Gastroesophageal sphincter (tissue), 4 donors: ENCODE measurements around the gene CTNND2. TPM values are rescaled to one million over a fixed set of nuclear protein-coding genes. Genes with fewer than 3 reads are reported as not detected.

Source experiments
- ATAC-seq: fragments of 150-250 bp; one replicate; pipeline ENCODE4 v1.9.1; 2016; ENCODE audit warnings: mild to moderate bottlenecking, moderate library complexity
- H3K27ac ChIP-seq, 4 donors: fragments of 200-600 bp; sonication (generic) in 3 of 4; 1 replicate in 3 of 4; 2 replicates in 1 of 4; pipeline ENCODE4 v1.5.1; 2016 to 2019
- H3K27me3 ChIP-seq: fragments of 200-600 bp; sonication (generic); one replicate; pipeline ENCODE4 v1.5.1; 2019
- H3K36me3 ChIP-seq, 2 donors: fragments of 200-600 bp; sonication (generic); one replicate each; pipeline ENCODE4 v1.5.1; 2019; ENCODE audit warnings: control low read depth in 1 of 2
- H3K4me1 ChIP-seq, 3 donors: fragments of 200-600 bp; sonication (generic); 1 replicate in 2 of 3; 2 replicates in 1 of 3; pipeline ENCODE4 v1.5.1; 2016 to 2019; ENCODE audit warnings: control low read depth in 2 of 3
- H3K4me3 ChIP-seq, 2 donors: fragments of 200-600 bp; sonication (generic); one replicate each; pipeline ENCODE4 v1.5.1; 2019; ENCODE audit warnings: mild to moderate bottlenecking in 1 of 2, moderate library complexity in 1 of 2
- H3K9me3 ChIP-seq, 3 donors: fragments of 200-600 bp; sonication (generic); one replicate each; pipeline ENCODE4 v1.5.1; 2017 to 2019; ENCODE audit warnings: control low read depth in 2 of 3
- CTCF ChIP-seq, 4 experiments: fragments of 200-600 bp in 2 of 4; fragments of 450-650 bp in 2 of 4; sonication (generic) in 1 of 4; IDR thresholded peaks; one replicate each; pipeline ENCODE4 v1.5.1; 2017 to 2019; ENCODE audit warnings: antibody characterized with exemption in 4 of 4, mild to moderate bottlenecking in 2 of 4, moderate library complexity in 2 of 4
- EP300 ChIP-seq: sonication (generic); formaldehyde crosslinking; IDR thresholded peaks from one replicate; pipeline ENCODE4 v1.6.1; 2017; ENCODE audit warnings: antibody characterized with exemption, mild to moderate bottlenecking
- POLR2A ChIP-seq, 2 donors: fragments of 450-650 bp; IDR thresholded peaks; one replicate each; pipeline ENCODE4 v1.6.1; 2017; ENCODE audit warnings: antibody characterized with exemption in 2 of 2, mild to moderate bottlenecking in 2 of 2, moderate library complexity in 1 of 2
- POLR2AphosphoS5 ChIP-seq: sonication (generic); formaldehyde crosslinking; IDR thresholded peaks from one replicate; pipeline ENCODE4 v1.6.1; 2017; ENCODE audit warnings: antibody characterized with exemption
- WGBS, 2 donors: methylation state at CpG; one replicate each; pipeline ENCODE4 v1.1.5; 2018; ENCODE audit warnings: low coverage in 1 of 2; 5-methylcytosine and 5-hydroxymethylcytosine counted together
- total RNA-seq, 4 donors: library from RNA; depleted of rRNA; stranded (reverse); fragments of >200 nt; gene quantifications; one replicate each; pipeline ENCODE4 v1.1.0, GENCODE V29; 2016

The CTNND2 gene
- total RNA-seq, 4 donors from 2014 or later: 0.40 to 3.1 (median 1.9) TPM

- WGBS, 2 donors: no CpG with 5 or more reads among the region's 1 CpG
- no peaks in the 10 kb centered on the region for H3K36me3 ChIP-seq
- peaks cover 0 to 15% (median 0%) of the 10 kb centered on the region in 3 donors for H3K9me3 ChIP-seq
- H3K27ac ChIP-seq: no peak overlapping the region
- TF ChIP-seq POLR2A (IDR thresholded peaks at IDR 0.05): no peak
- no peak for TF ChIP-seq CTCF (IDR thresholded peaks at IDR 0.05)
- TF ChIP-seq POLR2AphosphoS5: no peak
- TF ChIP-seq EP300: no peak
- H3K27me3 ChIP-seq: no peaks in the 10 kb centered on the region
- H3K4me3 ChIP-seq: no peak overlapping the region
- no peak for ATAC-seq
- H3K4me1 ChIP-seq: no peaks in the 10 kb centered on the region
These were observed 253.3 kb downstream of the CTNND2 start for GRCh38 chr5:11650936-11651335.

GRCh38 chr5:11646141-11646540, 258.1 kb downstream of the CTNND2 start:
- 27 to 48% methylated on average over 3 of the region's 3 CpGs for WGBS, 2 donors
- no peak for TF ChIP-seq EP300
- TF ChIP-seq POLR2A (IDR thresholded peaks at IDR 0.05): no peak
- TF ChIP-seq CTCF (IDR thresholded peaks at IDR 0.05): no peak
- no peak for TF ChIP-seq POLR2AphosphoS5
- Histone ChIP-seq H3K27me3 (no peaks in the 10 kb centered on the region), H3K36me3 (no peaks in the 10 kb centered on the region), H3K27ac (no peak overlapping the region), H3K4me1 (no peaks in the 10 kb centered on the region), H3K9me3 (peaks cover 0 to 8% (median 0%) of the 10 kb centered on the region in 3 donors), H3K4me3 (no peak overlapping the region)
- ATAC-seq: no peak

- WGBS, 2 donors: 41 to 59% methylated on average over 3 of the region's 3 CpGs
- Histone ChIP-seq H3K4me1 (no peaks in the 10 kb centered on the region), H3K36me3 (no peaks in the 10 kb centered on the region), H3K27ac (no peak overlapping the region), H3K9me3 (no peaks in the 10 kb centered on the region), H3K27me3 (no peaks in the 10 kb centered on the region), H3K4me3 (no peak overlapping the region)
- ATAC-seq: no peak
- TF ChIP-seq POLR2A (IDR thresholded peaks at IDR 0.05) (no peak), EP300 (no peak), CTCF (IDR thresholded peaks at IDR 0.05) (no peak), POLR2AphosphoS5 (no peak)
These were observed 261.8 kb downstream of the CTNND2 start for GRCh38 chr5:11642438-11642837.

- ATAC-seq: no peak
- no peaks in the 10 kb centered on the region for H3K4me1 ChIP-seq
- no peak overlapping the region for H3K27ac ChIP-seq
- no peaks in the 10 kb centered on the region for H3K36me3 ChIP-seq
- no peak overlapping the region for H3K4me3 ChIP-seq
- no peaks in the 10 kb centered on the region for H3K9me3 ChIP-seq
- no peaks in the 10 kb centered on the region for H3K27me3 ChIP-seq
- TF ChIP-seq POLR2AphosphoS5 (no peak), POLR2A (IDR thresholded peaks at IDR 0.05) (no peak), EP300 (no peak), CTCF (IDR thresholded peaks at IDR 0.05) (no peak)
- 73 to 81% methylated on average over 4 of the region's 4 CpGs for WGBS, 2 donors
These were observed 263.9 kb downstream of the CTNND2 start for GRCh38 chr5:11640158-11640873.

GRCh38 chr5:11622785-11623184, 281.5 kb downstream of the CTNND2 start:
- H3K36me3 ChIP-seq: no peaks in the 10 kb centered on the region
- H3K9me3 ChIP-seq: no peaks in the 10 kb centered on the region
- H3K27ac ChIP-seq: no peak overlapping the region
- H3K4me1 ChIP-seq: no peaks in the 10 kb centered on the region
- TF ChIP-seq EP300 (no peak), CTCF (IDR thresholded peaks at IDR 0.05) (no peak)
- H3K4me3 ChIP-seq: no peak overlapping the region
- ATAC-seq: no peak
- no peaks in the 10 kb centered on the region for H3K27me3 ChIP-seq
- 62 to 65% methylated on average over 4 of the region's 4 CpGs for WGBS, 2 donors
